ENCODE results near the gene ESM1. TPM values are rescaled to one million over a fixed set of nuclear protein-coding genes. Genes with fewer than 3 reads are reported as not detected.

Gene ESM1
- total and polyA plus RNA-seq, 2 donors (not counting 1 experiment from before 2014, with no cell fraction given), result not detected

GRCh38 chr5:54959673-54960418 is 25.5 kb downstream of the ESM1 start:
- Histone ChIP-seq H3K4me1 (ENCODE audit: control insufficient read depth in 2 of 2, insufficient read depth in 2 of 2, low read length in 2 of 2) (no peaks in the 10 kb centered on the region), H3K9me3 (ENCODE audit: control extremely low read depth in 1 of 3, control insufficient read depth in 2 of 3, insufficient read depth in 1 of 3, low read length in 2 of 3) (no peaks in the 10 kb centered on the region), H2AFZ (ENCODE audit: insufficient read depth, low read depth, low read length, poor library complexity, severe bottlenecking) (no peak overlapping the region), H3K79me2 (ENCODE audit: control insufficient read depth, insufficient read depth, low read length) (no peaks in the 10 kb centered on the region), H3K36me3 (replicated peaks in 1 of 2; ENCODE audit: control extremely low read depth in 1 of 2, control insufficient read depth in 1 of 2, extremely low read depth in 1 of 2, insufficient read depth in 2 of 2, low read length in 1 of 2) (no peaks in the 10 kb centered on the region), H3K9ac (ENCODE audit: low read length) (no peak overlapping the region), H3K4me3 (ENCODE audit: control extremely low read depth in 1 of 5, extremely low read depth in 1 of 5, insufficient read depth in 1 of 5, low read depth in 2 of 5, low read length in 4 of 5) (no peak overlapping the region), H4K20me1 (ENCODE audit: control insufficient read depth, insufficient read depth, low read length, poor library complexity, severe bottlenecking) (no peaks in the 10 kb centered on the region), H3K4me2 (replicated peaks; ENCODE audit: low read depth, low read length, poor library complexity, severe bottlenecking) (no peak overlapping the region), H3K27ac (ENCODE audit: low read length in 2 of 2) (no peak overlapping the region), H3K27me3 (replicated peaks in 1 of 4; ENCODE audit: control extremely low read depth in 1 of 4, control insufficient read depth in 3 of 4, insufficient read depth in 4 of 4, low read length in 3 of 4) (peaks cover 0 to 3% (median 0%) of the 10 kb centered on the region in 4 experiments)
- no peak for DNase-seq
- no peak for TF ChIP-seq CTCF (IDR thresholded peaks at IDR 0.05)
- TF ChIP-seq EZH2 (IDR thresholded peaks at IDR 0.05; ENCODE audit: borderline replicate concordance, insufficient read depth, low read depth, low read length, poor library complexity, severe bottlenecking), result no peak
- peaks cover 34% of the 10 kb centered on the region for H3K27me3 Mint-ChIP-seq
- CTCF ChIA-PET, result interaction anchor here (1.4 to 2.9 kb wide), 3 partner anchors 15 to 54 kb away, joined by 3 to 11 read pairs (median 4); no protein-coding TSS in a partner anchor
- H3K4me3 Mint-ChIP-seq, result no peak overlapping the region
- POLR2A ChIA-PET, result no interaction called here
- 69% methylated on average over 6 of the region's 6 CpGs for WGBS (ENCODE audit: insufficient coverage)
- ATAC-seq (ENCODE audit: low read depth), result no peak
- intact Hi-C loops (cut with micrococcal nuclease), result no loop called here
- no peaks in the 10 kb centered on the region for H3K4me1 Mint-ChIP-seq
- H3K9me3 Mint-ChIP-seq (ENCODE audit: insufficient read depth), result no peaks in the 10 kb centered on the region
- no peak overlapping the region for H3K27ac Mint-ChIP-seq

- Histone ChIP-seq H3K4me1 (ENCODE audit: control insufficient read depth in 2 of 2, insufficient read depth in 2 of 2, low read length in 2 of 2) (no peaks in the 10 kb centered on the region), H3K36me3 (replicated peaks in 1 of 2; ENCODE audit: control extremely low read depth in 1 of 2, control insufficient read depth in 1 of 2, extremely low read depth in 1 of 2, insufficient read depth in 2 of 2, low read length in 1 of 2) (no peaks in the 10 kb centered on the region), H3K9ac (ENCODE audit: low read length) (no peak overlapping the region), H3K4me2 (replicated peaks; ENCODE audit: low read depth, low read length, poor library complexity, severe bottlenecking) (no peak overlapping the region), H2AFZ (ENCODE audit: insufficient read depth, low read depth, low read length, poor library complexity, severe bottlenecking) (no peak overlapping the region), H3K9me3 (ENCODE audit: control extremely low read depth in 1 of 3, control insufficient read depth in 2 of 3, insufficient read depth in 1 of 3, low read length in 2 of 3) (peaks cover 0 to 9% (median 6%) of the 10 kb centered on the region in 3 donors), H3K79me2 (ENCODE audit: control insufficient read depth, insufficient read depth, low read length) (no peaks in the 10 kb centered on the region), H3K27ac (ENCODE audit: low read length in 2 of 2) (no peak overlapping the region), H3K4me3 (ENCODE audit: control extremely low read depth in 1 of 5, extremely low read depth in 1 of 5, insufficient read depth in 1 of 5, low read depth in 2 of 5, low read length in 4 of 5) (no peak overlapping the region), H4K20me1 (ENCODE audit: control insufficient read depth, insufficient read depth, low read length, poor library complexity, severe bottlenecking) (no peaks in the 10 kb centered on the region), H3K27me3 (replicated peaks in 1 of 4; ENCODE audit: control extremely low read depth in 1 of 4, control insufficient read depth in 3 of 4, insufficient read depth in 4 of 4, low read length in 3 of 4) (peaks cover 0 to 3% (median 0%) of the 10 kb centered on the region in 4 experiments)
- intact Hi-C loops (cut with micrococcal nuclease), result no loop called here
- POLR2A ChIA-PET, result no interaction called here
- H3K9me3 Mint-ChIP-seq (ENCODE audit: insufficient read depth), result peaks cover 3% of the 10 kb centered on the region
- ATAC-seq (ENCODE audit: low read depth) (no peak), DNase-seq (no peak)
- no peak overlapping the region for H3K4me3 Mint-ChIP-seq
- H3K27me3 Mint-ChIP-seq, result peaks cover 29% of the 10 kb centered on the region
- no peak overlapping the region for H3K27ac Mint-ChIP-seq
- CTCF ChIA-PET, result interaction anchor here (1.6 kb wide), 1 partner anchor 12 kb away, joined by 5 read pairs; no protein-coding TSS in a partner anchor
- no peak for TF ChIP-seq CTCF (IDR thresholded peaks at IDR 0.05)
- no peak for TF ChIP-seq EZH2 (IDR thresholded peaks at IDR 0.05; ENCODE audit: borderline replicate concordance, insufficient read depth, low read depth, low read length, poor library complexity, severe bottlenecking)
- H3K4me1 Mint-ChIP-seq, result no peaks in the 10 kb centered on the region
These were observed 28.5 kb downstream of the ESM1 start for GRCh38 chr5:54956922-54957321.
